Cardiac fibroblast (primary cell): ENCODE results near the gene FOXL2NB.

Source experiments
- DNase-seq, 2 donors: peaks; one replicate each; pipeline versions ENCODE4 v3.0.0 to v3.0.0-alpha.2; 2010; ENCODE audit warnings: low read depth in 2 of 2
- H3K4me3 ChIP-seq, 2 donors: replicated peaks in 1 of 2; 1 replicate in 1 of 2; 2 replicates in 1 of 2; pipeline ENCODE4 v1.5.1; 2011; ENCODE audit warnings: low read depth in 2 of 2, low read length in 2 of 2, mild to moderate bottlenecking in 2 of 2, moderate library complexity in 1 of 2
- CTCF ChIP-seq: IDR thresholded peaks from one replicate; pipeline ENCODE4 v1.5.1; 2011; ENCODE audit warnings: low read depth, mild to moderate bottlenecking, low read length, inconsistent platforms

FOXL2NB gene

DNA sequence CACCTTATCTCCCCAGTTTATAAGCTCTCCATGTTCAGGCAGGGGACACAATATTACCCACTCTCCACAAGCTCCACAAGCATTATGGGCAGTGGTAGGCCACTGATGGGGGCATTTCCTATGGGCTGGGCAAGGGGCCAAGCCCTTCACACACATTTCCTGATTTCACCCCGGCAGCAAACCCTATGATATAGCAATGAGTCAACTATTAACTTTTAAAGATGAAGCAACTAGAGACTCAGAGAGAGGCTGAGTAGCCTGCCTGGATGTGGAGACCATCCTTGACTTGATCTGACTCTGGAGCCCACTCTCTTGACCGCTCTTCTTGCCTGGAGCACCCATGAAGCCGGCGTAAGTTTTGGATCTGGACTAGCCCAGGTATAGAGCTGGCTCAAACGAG is 27.4 kb downstream of the FOXL2NB start:
- peak; percentile 21 to 52 for DNase-seq

GRCh38 chr3:138975351-138975750 is 28.3 kb downstream of the FOXL2NB start:
- no peak for TF ChIP-seq CTCF
- DNase-seq: no peak
- no peak overlapping the region for H3K4me3 ChIP-seq

More for the DNA sequence above, 27.4 kb downstream of the FOXL2NB start:
- H3K4me3 ChIP-seq: no peak overlapping the region
- no peak for TF ChIP-seq CTCF

- no peak overlapping the region for H3K4me3 ChIP-seq
- DNase-seq: no peak
- TF ChIP-seq CTCF: no peak
These were observed 29.0 kb downstream of the FOXL2NB start for GRCh38 chr3:138976047-138976446.

DNA sequence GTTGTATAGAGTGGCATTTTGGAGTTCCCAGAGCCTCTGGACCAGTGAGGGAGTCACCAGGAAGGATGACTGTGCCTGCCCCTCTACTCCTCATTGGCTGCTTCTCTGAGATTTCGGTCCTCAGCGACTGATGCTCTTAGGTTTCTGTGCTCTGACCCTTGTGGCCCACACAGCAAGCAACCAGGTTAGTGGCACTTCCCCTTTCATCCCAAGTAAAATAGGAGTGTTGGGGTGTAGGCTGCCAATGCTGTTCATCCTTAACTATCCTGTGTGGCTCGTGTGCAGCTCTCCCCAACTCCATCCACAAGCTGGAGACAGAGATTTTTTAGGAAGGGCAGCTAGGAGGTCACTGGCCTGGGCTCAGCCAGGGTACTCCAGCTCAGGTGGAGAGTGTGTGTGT is 37.8 kb downstream of the FOXL2NB start:
- no peak for TF ChIP-seq CTCF
- H3K4me3 ChIP-seq: no peak overlapping the region
- no peak for DNase-seq

- DNase-seq: no peak
- TF ChIP-seq CTCF: no peak
- H3K4me3 ChIP-seq: no peak overlapping the region
These were observed 38.9 kb downstream of the FOXL2NB start for GRCh38 chr3:138985932-138986331.

- no peak for DNase-seq
- TF ChIP-seq CTCF: no peak
- H3K4me3 ChIP-seq: no peak overlapping the region
These were observed 40.2 kb downstream of the FOXL2NB start for GRCh38 chr3:138987181-138987580.

DNA sequence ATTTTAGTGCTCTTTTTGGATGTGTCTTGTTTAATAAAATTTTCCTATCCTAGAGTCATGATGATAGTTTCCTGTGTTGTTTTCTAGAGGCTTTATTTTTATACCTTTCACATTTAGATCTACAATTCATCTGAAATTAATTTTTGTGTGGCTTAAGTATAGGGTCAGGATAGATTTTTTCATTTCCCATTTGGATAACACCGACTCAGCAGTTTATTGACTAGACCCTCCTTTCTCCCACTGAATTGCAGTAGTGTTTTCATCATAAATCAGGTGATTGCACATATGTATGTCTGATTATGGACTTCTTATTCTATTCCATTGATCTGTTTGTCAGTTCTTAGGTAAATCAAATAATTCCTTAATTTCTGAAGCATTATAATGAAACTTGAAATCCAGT is 48.7 kb downstream of the FOXL2NB start:
- no peak overlapping the region for H3K4me3 ChIP-seq
- DNase-seq: no peak
- TF ChIP-seq CTCF: no peak
